ENCODE data around the gene KIRREL1. TPM values are rescaled to one million over a fixed set of nuclear protein-coding genes. Genes with fewer than 3 reads are reported as not detected.

Gene KIRREL1
- total RNA-seq, 4 donors from 2014 or later = 37.4 to 77.1 (median 54.6) TPM

GRCh38 chr1:157985473-157985872, 8.0 kb upstream of the KIRREL1 start:
- Histone ChIP-seq H3K27ac (replicated peaks in 1 of 4) (no peak overlapping the region), H3K27me3 (peaks cover 0 to 8% (median 0%) of the 10 kb centered on the region in 4 donors), H3K36me3 (no peaks in the 10 kb centered on the region), H3K4me3 (no peak overlapping the region), H3K9me3 (no peaks in the 10 kb centered on the region), H3K4me1 (no peaks in the 10 kb centered on the region)
- no peak for TF ChIP-seq POLR2AphosphoS5 (IDR thresholded peaks at IDR 0.05)
- no peak for TF ChIP-seq POLR2A (IDR thresholded peaks at IDR 0.05; ENCODE audit: low read depth)
- no peak for TF ChIP-seq EP300 (IDR thresholded peaks at IDR 0.05)
- TF ChIP-seq CTCF (IDR thresholded peaks at IDR 0.05) = no peak
- 94% methylated on average over 1 of the region's 1 CpG for WGBS
- intact Hi-C loops (cut with DNase I) = no loop called here
- no peak for DNase-seq (ENCODE audit: extremely low spot score)

GRCh38 chr1:157988002-157988401, 5.4 kb upstream of the KIRREL1 start:
- intact Hi-C loops (cut with DNase I) = no loop called here

GRCh38 chr1:157992031-157992832, 1.2 kb upstream of the KIRREL1 start:
- DNase-seq (ENCODE audit: extremely low spot score) = no peak

More at GRCh38 chr1:157988002-157988401, 5.4 kb upstream of the KIRREL1 start:
- H3K4me3 ChIP-seq = no peak overlapping the region
- 89% methylated on average over 3 of the region's 3 CpGs for WGBS
- no peak for DNase-seq (ENCODE audit: extremely low spot score)
- H3K36me3 ChIP-seq = no peaks in the 10 kb centered on the region
- peaks cover 0 to 8% (median 0%) of the 10 kb centered on the region in 4 donors for H3K27me3 ChIP-seq
- H3K4me1 ChIP-seq = peaks cover 8 to 16% (median 12%) of the 10 kb centered on the region in 4 donors
- no peak for TF ChIP-seq POLR2AphosphoS5 (IDR thresholded peaks at IDR 0.05)
- no peak for TF ChIP-seq POLR2A (IDR thresholded peaks at IDR 0.05; ENCODE audit: low read depth)
- TF ChIP-seq CTCF (IDR thresholded peaks at IDR 0.05) = no peak
- no peak for TF ChIP-seq EP300 (IDR thresholded peaks at IDR 0.05)
- no peaks in the 10 kb centered on the region for H3K9me3 ChIP-seq
- H3K27ac ChIP-seq (replicated peaks in 1 of 4) = no peak overlapping the region

GRCh38 chr1:157992833-157993146, 655 bp upstream of the KIRREL1 start:
- TF ChIP-seq EP300 (IDR thresholded peaks at IDR 0.05) (no peak), POLR2A (IDR thresholded peaks at IDR 0.05; ENCODE audit: low read depth) (no peak), POLR2AphosphoS5 (IDR thresholded peaks at IDR 0.05) (no peak)
- WGBS = 4% methylated on average over 8 of the region's 8 CpGs
- no peaks in the 10 kb centered on the region for H3K9me3 ChIP-seq
- DNase-seq (ENCODE audit: extremely low spot score) = no peak
- H3K4me3 ChIP-seq = peak overlapping the region; percentile 69 to 98 (median 89)
- no peaks in the 10 kb centered on the region for H3K36me3 ChIP-seq
- H3K4me1 ChIP-seq = peaks cover 24 to 55% (median 54%) of the 10 kb centered on the region in 4 donors
- peaks cover 0 to 8% (median 0%) of the 10 kb centered on the region in 4 donors for H3K27me3 ChIP-seq
- peak overlapping the region; percentile 85 to 95 (median 94) for H3K27ac ChIP-seq (replicated peaks in 1 of 4)
- intact Hi-C loops (cut with DNase I) = loop anchor here (1.0 to 5.0 kb wide), 3 partner anchors 44 to 130 kb away; no protein-coding TSS in a partner anchor

More at GRCh38 chr1:157992031-157992832, 1.2 kb upstream of the KIRREL1 start:
- Histone ChIP-seq H3K27ac (replicated peaks in 1 of 4) (peak overlapping the region; percentile 85 to 95 (median 94)), H3K4me3 (peak overlapping the region in 2 of 4 donors; percentile 69 to 94), H3K4me1 (peaks cover 24 to 50% (median 48%) of the 10 kb centered on the region in 4 donors), H3K9me3 (no peaks in the 10 kb centered on the region), H3K27me3 (peaks cover 0 to 8% (median 0%) of the 10 kb centered on the region in 4 donors), H3K36me3 (no peaks in the 10 kb centered on the region)
- WGBS = 41% methylated on average over 10 of the region's 10 CpGs
- TF ChIP-seq EP300 (IDR thresholded peaks at IDR 0.05) = no peak
- TF ChIP-seq POLR2AphosphoS5 (IDR thresholded peaks at IDR 0.05) = peak; percentile 41 to 48
- no peak for TF ChIP-seq POLR2A (IDR thresholded peaks at IDR 0.05; ENCODE audit: low read depth)
- TF ChIP-seq CTCF (IDR thresholded peaks at IDR 0.05) = peak; percentile 91 to 97 (median 93)
- intact Hi-C loops (cut with DNase I) = loop anchor here (1.0 to 5.0 kb wide), 3 partner anchors 44 to 130 kb away; no protein-coding TSS in a partner anchor

- 2% methylated on average over 24 of the region's 29 CpGs for WGBS
These were observed 617 bp downstream of the KIRREL1 start for GRCh38 chr1:157993918-157994605.

More at GRCh38 chr1:157993918-157994605, 617 bp downstream of the KIRREL1 start:
- TF ChIP-seq POLR2A (IDR thresholded peaks at IDR 0.05; ENCODE audit: low read depth) (no peak), EP300 (IDR thresholded peaks at IDR 0.05) (no peak), POLR2AphosphoS5 (IDR thresholded peaks at IDR 0.05) (no peak), CTCF (IDR thresholded peaks at IDR 0.05) (peak in 1 of 3 experiments; percentile 29)
- intact Hi-C loops (cut with DNase I) = loop anchor here (2.0 to 5.0 kb wide), 2 partner anchors 93 to 128 kb away; no protein-coding TSS in a partner anchor
- Histone ChIP-seq H3K4me1 (peaks cover 28 to 68% (median 66%) of the 10 kb centered on the region in 4 donors), H3K36me3 (no peaks in the 10 kb centered on the region), H3K9me3 (no peaks in the 10 kb centered on the region), H3K4me3 (peak overlapping the region; percentile 69 to 98 (median 89)), H3K27me3 (no peaks in the 10 kb centered on the region), H3K27ac (replicated peaks in 1 of 4) (peak overlapping the region; percentile 85 to 95 (median 94))
- no peak for DNase-seq (ENCODE audit: extremely low spot score)

All from esophagus muscularis mucosa (tissue), 4 donors.